ENCODE measurements around the gene IDUA.

DNA sequence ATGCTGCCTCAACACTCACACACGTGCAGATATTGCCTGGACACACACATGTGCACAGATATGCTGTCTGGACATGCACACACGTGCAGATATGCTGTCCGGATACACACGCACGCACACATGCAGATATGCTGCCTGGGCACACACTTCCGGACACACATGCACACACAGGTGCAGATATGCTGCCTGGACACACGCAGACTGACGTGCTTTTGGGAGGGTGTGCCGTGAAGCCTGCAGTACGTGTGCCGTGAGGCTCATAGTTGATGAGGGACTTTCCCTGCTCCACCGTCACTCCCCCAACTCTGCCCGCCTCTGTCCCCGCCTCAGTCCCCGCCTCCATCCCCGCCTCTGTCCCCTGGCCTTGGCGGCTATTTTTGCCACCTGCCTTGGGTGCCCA, 39.3 kb downstream of the IDUA start:
- TF ChIP-seq EZH2 (IDR thresholded peaks at IDR 0.05; ENCODE audit: insufficient read depth, poor library complexity, severe bottlenecking) (no peak), EZH2phosphoT487 (IDR thresholded peaks at IDR 0.05; ENCODE audit: insufficient read depth, low read depth) (no peak)
